ENCODE data around the gene EFNB1. TPM values are rescaled to one million over a fixed set of nuclear protein-coding genes. Genes with fewer than 3 reads are reported as not detected.
"Not testable (repeated sequence)": the region's sequence is repeated elsewhere in the genome, so short reads cannot be mapped to it uniquely, and the experiment has no call there.

EFNB1 gene
- total RNA-seq = 78.9 TPM
- long read RNA-seq, transcript EFNB1-201 (5 exons, 3,314 nt) = major isoform, 74 of 166 reads
- long read RNA-seq, partial matches to known transcripts = 89 of 166 reads
- long read RNA-seq, other reads (novel, unspliced or antisense) = 3 of 166 reads

- peak; percentile 94 for DNase-seq (ENCODE audit: low spot score)
Measured at GRCh38 chrX:68828740-68829581, at the start of gene EFNB1. Gene EFNB1 (plus strand): TSS chrX:68829021. CDS start chrX:68829777, 756 bp downstream.

- not testable (repeated sequence) for DNase-seq (ENCODE audit: low spot score)
Measured at GRCh38 chrX:68781295-68781694, 47.5 kb upstream of the EFNB1 start.

- DNase-seq (ENCODE audit: low spot score) = no peak
Measured at GRCh38 chrX:68784816-68785215, 44.0 kb upstream of the EFNB1 start.

GRCh38 chrX:68786581-68786980, 42.2 kb upstream of the EFNB1 start:
- DNase-seq (ENCODE audit: low spot score) = not testable (repeated sequence)

- no peak for DNase-seq (ENCODE audit: low spot score)
Measured at GRCh38 chrX:68789966-68790365, 38.9 kb upstream of the EFNB1 start.

- no peak for DNase-seq (ENCODE audit: low spot score)
Measured at GRCh38 chrX:68792083-68792482, 36.7 kb upstream of the EFNB1 start.

GRCh38 chrX:68794461-68794860, 34.4 kb upstream of the EFNB1 start:
- no peak for DNase-seq (ENCODE audit: low spot score)

- no peak for DNase-seq (ENCODE audit: low spot score)
Measured at GRCh38 chrX:68795741-68796140, 33.1 kb upstream of the EFNB1 start.

- not testable (repeated sequence) for DNase-seq (ENCODE audit: low spot score)
Measured at GRCh38 chrX:68798400-68798799, 30.4 kb upstream of the EFNB1 start.

GRCh38 chrX:68801737-68802290, 27.0 kb upstream of the EFNB1 start:
- DNase-seq (ENCODE audit: low spot score) = no peak

- DNase-seq (ENCODE audit: low spot score) = no peak
Measured at GRCh38 chrX:68807818-68808217, 21.0 kb upstream of the EFNB1 start.

- no peak for DNase-seq (ENCODE audit: low spot score)
Measured at GRCh38 chrX:68808686-68809357, 20.0 kb upstream of the EFNB1 start.

- DNase-seq (ENCODE audit: low spot score) = no peak
Measured at GRCh38 chrX:68820476-68821110, 8.2 kb upstream of the EFNB1 start.

- DNase-seq (ENCODE audit: low spot score) = no peak
Measured at GRCh38 chrX:68821616-68822015, 7.2 kb upstream of the EFNB1 start.

- peak; percentile 51 for DNase-seq (ENCODE audit: low spot score)
Measured at GRCh38 chrX:68822641-68823410, 6.0 kb upstream of the EFNB1 start.

GRCh38 chrX:68823413-68824151, 5.2 kb upstream of the EFNB1 start:
- peak; percentile 65 for DNase-seq (ENCODE audit: low spot score)

- no peak for DNase-seq (ENCODE audit: low spot score)
Measured at GRCh38 chrX:68824152-68824433, 4.7 kb upstream of the EFNB1 start.

- DNase-seq (ENCODE audit: low spot score) = peak; percentile 45
Measured at GRCh38 chrX:68824565-68825125, 4.2 kb upstream of the EFNB1 start.

- peak; percentile 65 for DNase-seq (ENCODE audit: low spot score)
Measured at GRCh38 chrX:68826113-68826980, 2.5 kb upstream of the EFNB1 start.
